ENCODE data around the gene GTF2H1.

GTF2H1 gene

DNA sequence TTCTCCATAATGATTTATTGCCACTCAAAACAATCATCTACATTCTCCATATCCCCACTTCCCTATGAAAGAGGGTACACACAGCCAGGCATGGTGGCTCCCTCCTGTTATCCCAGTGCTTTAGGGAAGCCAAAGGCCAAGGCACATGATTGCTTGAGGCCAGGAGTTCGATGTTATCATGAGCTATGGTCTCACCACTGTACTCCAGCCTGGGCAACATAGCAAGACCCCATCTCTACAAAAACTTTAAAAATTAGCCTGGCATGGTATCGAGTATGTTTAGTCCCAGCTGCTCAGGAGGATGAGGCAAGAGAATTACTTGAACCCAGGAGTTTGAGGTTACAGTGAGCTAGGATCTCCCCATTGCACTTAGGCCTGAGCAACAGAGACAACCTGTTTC lies 6.5 kb upstream of the GTF2H1 start:
- Histone ChIP-seq H3K4me2 (ENCODE audit: low read length) (no peak overlapping the region), H3K9me2 (ENCODE audit: low read depth, low read length) (no peaks in the 10 kb centered on the region), H4K20me1 (ENCODE audit: insufficient read depth, low read length) (no peaks in the 10 kb centered on the region), H3K9me3 (ENCODE audit: low read length) (no peaks in the 10 kb centered on the region), H3K4me3 (ENCODE audit: low read depth, low read length, poor library complexity, severe bottlenecking) (no peak overlapping the region), H3K27me3 (ENCODE audit: insufficient read depth, low read length) (no peaks in the 10 kb centered on the region), H3F3A (ENCODE audit: insufficient read depth, low read length) (no peaks in the 10 kb centered on the region), H3K36me3 (ENCODE audit: insufficient read depth, low read length) (peaks cover 17% of the 10 kb centered on the region), H3K9ac (ENCODE audit: low read length) (no peak overlapping the region), H3K27ac (ENCODE audit: low read depth, low read length, poor library complexity, severe bottlenecking) (no peak overlapping the region), H3K79me2 (ENCODE audit: insufficient read depth, low read length) (peaks cover 40% of the 10 kb centered on the region), H2AFZ (ENCODE audit: low read length) (no peak overlapping the region), H3K4me1 (ENCODE audit: insufficient read depth, low read length, severe bottlenecking) (peaks cover 24% of the 10 kb centered on the region)
- TF ChIP-seq EZH2 (IDR thresholded peaks at IDR 0.05; ENCODE audit: borderline replicate concordance, low read length) = no peak
- TF ChIP-seq, protein P1, sequence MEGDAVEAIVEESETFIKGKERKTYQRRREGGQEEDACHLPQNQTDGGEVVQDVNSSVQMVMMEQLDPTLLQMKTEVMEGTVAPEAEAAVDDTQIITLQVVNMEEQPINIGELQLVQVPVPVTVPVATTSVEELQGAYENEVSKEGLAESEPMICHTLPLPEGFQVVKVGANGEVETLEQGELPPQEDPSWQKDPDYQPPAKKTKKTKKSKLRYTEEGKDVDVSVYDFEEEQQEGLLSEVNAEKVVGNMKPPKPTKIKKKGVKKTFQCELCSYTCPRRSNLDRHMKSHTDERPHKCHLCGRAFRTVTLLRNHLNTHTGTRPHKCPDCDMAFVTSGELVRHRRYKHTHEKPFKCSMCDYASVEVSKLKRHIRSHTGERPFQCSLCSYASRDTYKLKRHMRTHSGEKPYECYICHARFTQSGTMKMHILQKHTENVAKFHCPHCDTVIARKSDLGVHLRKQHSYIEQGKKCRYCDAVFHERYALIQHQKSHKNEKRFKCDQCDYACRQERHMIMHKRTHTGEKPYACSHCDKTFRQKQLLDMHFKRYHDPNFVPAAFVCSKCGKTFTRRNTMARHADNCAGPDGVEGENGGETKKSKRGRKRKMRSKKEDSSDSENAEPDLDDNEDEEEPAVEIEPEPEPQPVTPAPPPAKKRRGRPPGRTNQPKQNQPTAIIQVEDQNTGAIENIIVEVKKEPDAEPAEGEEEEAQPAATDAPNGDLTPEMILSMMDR (IDR thresholded peaks at IDR 0.05; ENCODE audit: low read length) = no peak

DNA sequence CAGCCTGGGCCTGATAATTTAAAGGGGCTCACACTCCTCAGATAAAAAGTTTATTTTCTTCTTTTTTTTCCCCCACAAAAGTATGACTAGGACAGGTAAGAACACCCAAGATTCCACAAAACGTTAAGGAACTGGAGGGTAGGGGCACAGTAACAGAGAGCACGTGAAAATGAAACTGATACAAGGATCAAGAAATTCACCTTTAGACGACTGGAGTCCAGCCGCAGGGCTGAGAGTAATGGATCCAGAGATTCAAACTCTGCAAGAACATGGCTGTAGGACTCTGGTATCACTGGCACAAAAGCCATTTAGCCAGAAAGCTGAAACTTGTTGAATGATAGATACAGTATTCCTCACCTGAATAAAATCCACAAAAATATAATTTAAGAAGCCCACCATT lies 4.8 kb upstream of the GTF2H1 start:
- H2AFZ ChIP-seq (ENCODE audit: low read length) = no peak overlapping the region
- no peaks in the 10 kb centered on the region for H3K9me3 ChIP-seq (ENCODE audit: low read length)
- H3K4me3 ChIP-seq (ENCODE audit: low read depth, low read length, poor library complexity, severe bottlenecking) = no peak overlapping the region
- no peak for TF ChIP-seq EZH2 (IDR thresholded peaks at IDR 0.05; ENCODE audit: borderline replicate concordance, low read length)
- TF ChIP-seq, protein P1 (IDR thresholded peaks at IDR 0.05; ENCODE audit: low read length) = no peak
- no peaks in the 10 kb centered on the region for H3K27me3 ChIP-seq (ENCODE audit: insufficient read depth, low read length)
- H3F3A ChIP-seq (ENCODE audit: insufficient read depth, low read length) = no peaks in the 10 kb centered on the region
- H3K27ac ChIP-seq (ENCODE audit: low read depth, low read length, poor library complexity, severe bottlenecking) = no peak overlapping the region
- peaks cover 50% of the 10 kb centered on the region for H3K79me2 ChIP-seq (ENCODE audit: insufficient read depth, low read length)
- H3K4me2 ChIP-seq (ENCODE audit: low read length) = no peak overlapping the region
- peaks cover 14% of the 10 kb centered on the region for H3K36me3 ChIP-seq (ENCODE audit: insufficient read depth, low read length)
- H3K9ac ChIP-seq (ENCODE audit: low read length) = no peak overlapping the region
- no peaks in the 10 kb centered on the region for H4K20me1 ChIP-seq (ENCODE audit: insufficient read depth, low read length)
- no peaks in the 10 kb centered on the region for H3K9me2 ChIP-seq (ENCODE audit: low read depth, low read length)
- peaks cover 29% of the 10 kb centered on the region for H3K4me1 ChIP-seq (ENCODE audit: insufficient read depth, low read length, severe bottlenecking)

DNA sequence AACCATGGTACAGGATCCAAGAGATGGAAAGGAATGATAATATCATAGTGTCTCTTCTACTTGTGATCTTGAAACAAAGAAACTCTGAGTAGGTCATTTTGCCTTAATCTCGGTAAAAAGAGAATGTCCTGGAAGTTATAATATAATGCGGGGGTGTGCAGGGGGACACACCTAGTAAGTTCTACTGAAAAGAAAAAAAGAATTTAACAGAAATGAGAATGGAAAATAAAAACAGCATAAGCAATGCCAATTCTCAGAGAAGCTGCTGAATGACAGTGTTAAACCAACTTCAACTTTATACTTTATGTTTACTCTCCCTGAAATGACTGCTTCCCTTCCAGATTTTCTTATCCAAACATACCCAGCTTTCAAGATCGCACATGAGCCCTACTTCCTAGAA lies 2.5 kb upstream of the GTF2H1 start:
- Histone ChIP-seq H3K9me2 (ENCODE audit: low read depth, low read length) (no peaks in the 10 kb centered on the region), H3K27me3 (ENCODE audit: insufficient read depth, low read length) (no peaks in the 10 kb centered on the region), H3K79me2 (ENCODE audit: insufficient read depth, low read length) (peaks cover 72% of the 10 kb centered on the region), H3F3A (ENCODE audit: insufficient read depth, low read length) (no peaks in the 10 kb centered on the region), H3K36me3 (ENCODE audit: insufficient read depth, low read length) (peaks cover 15% of the 10 kb centered on the region), H2AFZ (ENCODE audit: low read length) (no peak overlapping the region), H4K20me1 (ENCODE audit: insufficient read depth, low read length) (no peaks in the 10 kb centered on the region), H3K4me3 (ENCODE audit: low read depth, low read length, poor library complexity, severe bottlenecking) (peak overlapping the region; percentile 93), H3K27ac (ENCODE audit: low read depth, low read length, poor library complexity, severe bottlenecking) (no peak overlapping the region), H3K9ac (ENCODE audit: low read length) (peak overlapping the region; percentile 97; the same call in 1 of the 2 replicates), H3K9me3 (ENCODE audit: low read length) (no peaks in the 10 kb centered on the region), H3K4me1 (ENCODE audit: insufficient read depth, low read length, severe bottlenecking) (peaks cover 49% of the 10 kb centered on the region), H3K4me2 (ENCODE audit: low read length) (peak overlapping the region; percentile 97)
- no peak for TF ChIP-seq EZH2 (IDR thresholded peaks at IDR 0.05; ENCODE audit: borderline replicate concordance, low read length)
- TF ChIP-seq, protein P1 (IDR thresholded peaks at IDR 0.05; ENCODE audit: low read length) = no peak
